Adipocyte (in vitro differentiated cells): ENCODE results near the gene TP53I13.
A peak's percentile ranks its signal among the peaks of the same experiment; 100 is the strongest.

Source experiments
- DNase-seq: peaks from one replicate; pipeline ENCODE4 v3.0.0-alpha.2; 2015; ENCODE audit warnings: low read depth
- H3K27me3 ChIP-seq: replicated peaks from 2 replicates; pipeline ENCODE4 v1.7.0; 2013; ENCODE audit warnings: mild to moderate bottlenecking, low read length, moderate library complexity; ENCODE audit not compliant: control insufficient read depth, insufficient read depth
- H3K36me3 ChIP-seq: 2 replicates; pipeline ENCODE4 v1.7.0; 2013; ENCODE audit warnings: low read length, mild to moderate bottlenecking, moderate library complexity; ENCODE audit not compliant: control insufficient read depth, insufficient read depth, severe bottlenecking
- H3K4me1 ChIP-seq: 2 replicates; pipeline ENCODE4 v1.7.0; 2013; ENCODE audit warnings: mild to moderate bottlenecking, low read length, moderate library complexity; ENCODE audit not compliant: control insufficient read depth, insufficient read depth
- H3K4me3 ChIP-seq: 2 replicates; pipeline ENCODE4 v1.7.0; 2013; ENCODE audit warnings: mild to moderate bottlenecking, low read length, moderate library complexity
- H3K9ac ChIP-seq: 2 replicates; pipeline ENCODE4 v1.7.0; 2013; ENCODE audit warnings: mild to moderate bottlenecking, low read length, moderate library complexity
- H3K9me3 ChIP-seq: 2 replicates; pipeline ENCODE4 v1.7.0; 2013; ENCODE audit warnings: mild to moderate bottlenecking, low read length, moderate library complexity; ENCODE audit not compliant: control insufficient read depth

Gene TP53I13

GRCh38 chr17:29615492-29616299 lies 47.2 kb downstream of the TP53I13 start:
- no peaks in the 10 kb centered on the region for H3K9me3 ChIP-seq
- H3K36me3 ChIP-seq = no peaks in the 10 kb centered on the region
- peak overlapping the region; percentile 19 for H3K9ac ChIP-seq
- peak; percentile 97 for DNase-seq
- peak overlapping the region; percentile 53 for H3K4me3 ChIP-seq
- no peaks in the 10 kb centered on the region for H3K27me3 ChIP-seq
- peaks cover 23% of the 10 kb centered on the region for H3K4me1 ChIP-seq

GRCh38 chr17:29616300-29617048 lies 48.0 kb downstream of the TP53I13 start:
- no peaks in the 10 kb centered on the region for H3K9me3 ChIP-seq
- peaks cover 23% of the 10 kb centered on the region for H3K4me1 ChIP-seq
- H3K36me3 ChIP-seq = no peaks in the 10 kb centered on the region
- no peaks in the 10 kb centered on the region for H3K27me3 ChIP-seq
- DNase-seq = no peak
- peak overlapping the region; percentile 47 for H3K4me3 ChIP-seq
- peak overlapping the region; percentile 19 for H3K9ac ChIP-seq

DNA sequence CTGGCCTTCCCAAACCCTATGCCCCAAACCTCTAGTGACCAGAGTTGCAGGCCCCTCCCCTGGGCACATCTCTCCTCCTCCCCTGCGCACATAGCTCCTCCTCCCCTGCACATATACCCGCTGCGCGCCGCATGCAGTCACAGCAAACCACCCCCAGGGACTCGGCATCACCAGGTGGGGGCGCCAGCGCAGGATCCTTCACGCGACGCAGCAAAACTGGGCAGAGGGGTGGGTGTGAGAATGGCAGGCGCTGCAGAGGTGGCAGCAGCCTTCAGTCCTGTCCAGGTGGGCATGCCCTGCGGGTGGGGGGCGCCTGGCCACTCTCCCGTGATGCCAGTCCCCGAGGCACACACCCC lies 48.6 kb downstream of the TP53I13 start:
- no peaks in the 10 kb centered on the region for H3K36me3 ChIP-seq
- no peaks in the 10 kb centered on the region for H3K27me3 ChIP-seq
- H3K9ac ChIP-seq = no peak overlapping the region
- H3K9me3 ChIP-seq = no peaks in the 10 kb centered on the region
- DNase-seq = no peak
- no peak overlapping the region for H3K4me3 ChIP-seq
- H3K4me1 ChIP-seq = peaks cover 28% of the 10 kb centered on the region

DNA sequence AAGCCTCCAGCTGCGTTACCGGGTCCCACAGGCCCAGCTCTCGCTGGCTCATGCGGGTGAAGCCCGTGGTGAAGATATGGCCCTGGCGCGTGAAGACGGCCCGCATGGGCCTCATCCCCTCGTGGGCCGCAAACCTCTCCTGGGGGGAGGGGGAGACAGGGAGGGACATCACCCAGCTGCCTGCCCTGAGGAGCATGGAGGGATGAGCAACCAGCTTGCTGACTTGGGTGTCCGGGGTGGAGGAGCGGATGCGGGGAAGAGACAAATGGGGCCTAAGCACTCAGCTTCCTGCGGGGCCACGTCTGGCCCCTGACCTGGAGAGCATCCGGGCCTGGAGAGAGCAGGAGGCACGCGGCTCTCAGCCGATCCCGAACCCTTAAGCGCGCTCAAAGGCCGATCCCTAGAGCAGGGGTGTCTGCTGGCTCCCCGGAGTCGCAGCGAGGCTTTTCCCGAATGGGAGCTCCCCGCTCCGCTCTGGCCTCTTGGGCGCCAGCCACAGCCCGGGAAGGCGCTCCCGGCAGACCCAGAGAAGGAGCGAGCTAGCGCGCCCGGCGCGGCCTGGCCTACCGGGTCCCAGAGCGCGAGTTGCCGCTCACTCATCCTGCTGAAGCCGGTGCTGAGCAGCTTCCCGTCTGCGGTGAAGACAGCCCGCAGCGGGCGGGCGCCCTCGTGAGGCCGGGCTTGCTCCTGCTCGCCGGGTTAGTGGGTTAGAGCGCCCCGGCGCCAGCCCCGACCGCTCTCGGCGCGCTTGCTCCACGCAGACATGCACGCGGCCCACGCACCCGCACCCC lies 49.2 kb downstream of the TP53I13 start:
- peak overlapping the region; percentile 48 for H3K4me3 ChIP-seq
- H3K4me1 ChIP-seq = peaks cover 31% of the 10 kb centered on the region
- no peaks in the 10 kb centered on the region for H3K9me3 ChIP-seq
- H3K9ac ChIP-seq = peak overlapping the region; percentile 75
- no peaks in the 10 kb centered on the region for H3K27me3 ChIP-seq
- DNase-seq = no peak
- H3K36me3 ChIP-seq = no peaks in the 10 kb centered on the region

- no peak for DNase-seq
- H3K36me3 ChIP-seq = no peaks in the 10 kb centered on the region
- H3K9me3 ChIP-seq = no peaks in the 10 kb centered on the region
- H3K4me3 ChIP-seq = peak overlapping the region; percentile 48
- peak overlapping the region; percentile 75 for H3K9ac ChIP-seq
- no peaks in the 10 kb centered on the region for H3K27me3 ChIP-seq
- peaks cover 34% of the 10 kb centered on the region for H3K4me1 ChIP-seq
Measured at GRCh38 chr17:29618272-29619065, 50.0 kb downstream of the TP53I13 start.

- Histone ChIP-seq H3K36me3 (no peaks in the 10 kb centered on the region), H3K4me1 (peaks cover 26% of the 10 kb centered on the region), H3K9ac (no peak overlapping the region), H3K4me3 (no peak overlapping the region), H3K9me3 (no peaks in the 10 kb centered on the region), H3K27me3 (no peaks in the 10 kb centered on the region)
- DNase-seq = peak; percentile 26
Measured at GRCh38 chr17:29619251-29619650, 50.8 kb downstream of the TP53I13 start.

- Histone ChIP-seq H3K4me1 (peaks cover 22% of the 10 kb centered on the region), H3K27me3 (no peaks in the 10 kb centered on the region), H3K4me3 (no peak overlapping the region), H3K9me3 (no peaks in the 10 kb centered on the region), H3K9ac (no peak overlapping the region), H3K36me3 (no peaks in the 10 kb centered on the region)
- no peak for DNase-seq
Measured at GRCh38 chr17:29620271-29620670, 51.8 kb downstream of the TP53I13 start.

DNA sequence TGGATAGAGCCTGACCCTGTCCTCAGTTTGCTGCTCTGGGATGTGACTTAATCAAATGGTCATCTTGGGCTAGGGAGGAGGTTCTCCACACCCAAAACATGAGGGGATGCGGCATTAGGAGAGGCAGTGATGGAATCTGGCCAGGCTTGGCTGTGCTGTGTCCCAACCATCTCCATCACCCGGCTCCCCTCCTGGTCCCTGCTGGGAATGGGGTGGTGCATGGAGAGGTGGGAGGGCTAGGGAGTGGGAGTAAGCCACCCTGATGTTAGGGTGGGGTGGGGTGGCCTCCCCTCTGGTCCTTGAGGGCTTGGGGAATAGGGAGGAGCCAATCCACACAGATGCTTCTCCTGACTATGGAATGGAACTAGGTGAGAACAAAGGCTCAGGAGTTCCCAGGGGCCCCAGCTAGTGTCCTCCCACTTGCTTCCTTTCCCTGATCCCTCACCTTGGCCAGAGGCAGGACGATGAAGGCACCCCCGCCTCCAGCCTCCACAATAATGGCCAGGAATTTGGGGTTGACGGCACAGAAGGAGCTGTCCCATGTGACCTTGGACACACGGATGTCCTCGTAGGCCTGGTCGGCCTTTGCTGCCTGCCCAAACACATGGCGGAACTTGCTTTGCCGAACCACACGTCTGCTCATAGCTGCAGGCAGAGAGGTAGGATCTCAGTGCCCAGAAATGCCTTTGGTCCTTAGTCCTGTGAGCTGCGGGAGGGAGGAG lies 52.4 kb downstream of the TP53I13 start:
- Histone ChIP-seq H3K4me3 (no peak overlapping the region), H3K4me1 (peaks cover 17% of the 10 kb centered on the region), H3K9me3 (no peaks in the 10 kb centered on the region), H3K36me3 (no peaks in the 10 kb centered on the region), H3K9ac (no peak overlapping the region), H3K27me3 (no peaks in the 10 kb centered on the region)
- DNase-seq = no peak

DNA sequence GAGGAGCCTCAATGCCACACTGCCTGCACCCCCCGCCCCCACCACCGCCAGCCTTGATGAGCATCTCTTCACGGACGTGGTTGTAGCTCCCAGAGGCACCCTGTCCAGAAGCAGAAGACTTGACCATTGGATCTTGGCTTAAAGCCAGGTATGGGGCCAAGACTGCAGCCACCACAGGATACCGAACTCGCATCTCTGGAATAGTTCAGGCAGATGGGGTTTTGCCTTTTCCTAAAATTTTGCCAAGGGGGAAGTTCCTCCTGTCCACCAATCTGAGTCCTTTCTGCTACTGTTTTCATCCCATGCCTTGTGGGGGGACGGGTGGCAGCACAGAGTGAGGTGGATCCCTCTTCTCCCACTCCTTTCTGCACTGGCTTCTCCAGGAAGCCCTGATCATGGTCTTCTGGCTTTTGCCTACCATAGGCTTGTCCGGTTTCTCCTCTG lies 53.3 kb downstream of the TP53I13 start:
- Histone ChIP-seq H3K36me3 (no peaks in the 10 kb centered on the region), H3K4me1 (peaks cover 15% of the 10 kb centered on the region), H3K27me3 (no peaks in the 10 kb centered on the region), H3K9me3 (no peaks in the 10 kb centered on the region), H3K4me3 (peak overlapping the region; percentile 84), H3K9ac (peak overlapping the region; percentile 83)
- no peak for DNase-seq
